Dermis microvascular lymphatic vessel endothelial cell (primary cell): ENCODE results near the gene TM2D3. TPM values are rescaled to one million over a fixed set of nuclear protein-coding genes. Genes with fewer than 3 reads are reported as not detected.
"Not testable (repeated sequence)": the region's sequence is repeated elsewhere in the genome, so short reads cannot be mapped to it uniquely, and the experiment has no call there.

Source experiments
- DNase-seq, 2 donors: peaks; one replicate each; pipeline versions ENCODE4 v3.0.0 to v3.0.0-alpha.2; 2010; ENCODE audit warnings: low read depth in 2 of 2
- total RNA-seq: library from RNA; depleted of rRNA; stranded (reverse); fragments of >200 nt; gene quantifications from 2 replicates; pipeline ENCODE4 v1.2.1, GENCODE V29; 2014

The TM2D3 gene
- total RNA-seq, 1 donor from 2014 or later, result 31.7 TPM

DNA sequence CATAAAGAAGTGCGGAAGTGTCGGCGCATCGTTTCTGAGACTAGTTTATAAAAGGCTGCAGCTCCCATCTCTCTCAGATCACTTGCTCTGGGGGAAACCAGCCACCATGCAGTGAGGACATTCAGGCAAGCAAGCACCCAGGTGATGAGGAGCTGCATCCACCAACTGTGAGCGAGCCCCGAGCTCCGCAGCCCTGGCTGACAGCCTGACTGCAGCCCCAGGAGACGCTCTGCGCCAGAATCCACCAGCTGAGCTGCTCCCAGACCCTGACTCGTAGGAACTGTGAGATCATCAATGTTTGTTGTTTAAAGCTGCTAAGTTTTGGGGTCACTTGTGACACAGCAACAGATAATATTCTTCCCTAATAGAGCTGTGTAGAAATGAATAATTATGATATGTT, 5.0 kb upstream of the TM2D3 start:
- no peak for DNase-seq

DNA sequence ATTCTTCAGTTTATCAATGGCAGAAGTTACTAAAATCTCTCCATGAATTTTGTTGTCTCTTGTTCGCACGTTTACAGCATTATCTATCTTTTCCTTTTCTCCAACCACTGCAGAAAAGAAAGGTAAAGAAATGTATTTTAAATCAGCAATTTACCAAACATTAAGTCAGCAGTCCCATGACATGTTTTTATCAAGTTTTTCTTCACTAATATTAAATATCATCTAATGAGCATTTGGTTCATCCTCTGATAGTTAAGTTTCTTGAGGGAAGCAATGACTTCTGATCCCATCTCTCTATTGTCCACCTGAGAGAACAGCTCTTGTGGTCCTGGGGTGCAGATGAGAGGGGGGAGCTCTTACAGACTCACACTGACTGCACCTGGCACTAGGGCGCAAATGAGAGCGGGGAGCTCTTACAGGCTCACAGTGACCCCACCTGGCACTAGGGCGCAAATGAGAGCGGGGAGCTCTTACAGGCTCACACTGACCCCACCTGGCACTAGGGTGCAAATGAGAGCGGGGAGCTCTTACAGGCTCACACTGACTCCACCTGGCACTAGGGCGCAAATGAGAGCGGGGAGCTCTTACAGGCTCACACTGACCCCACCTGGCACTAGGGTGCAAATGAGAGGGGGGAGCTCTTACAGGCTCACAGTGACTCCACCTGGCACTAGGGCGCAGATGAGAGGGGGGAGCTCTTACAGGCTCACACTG, 2.6 kb upstream of the TM2D3 start:
- DNase-seq, result not testable (repeated sequence)

DNA sequence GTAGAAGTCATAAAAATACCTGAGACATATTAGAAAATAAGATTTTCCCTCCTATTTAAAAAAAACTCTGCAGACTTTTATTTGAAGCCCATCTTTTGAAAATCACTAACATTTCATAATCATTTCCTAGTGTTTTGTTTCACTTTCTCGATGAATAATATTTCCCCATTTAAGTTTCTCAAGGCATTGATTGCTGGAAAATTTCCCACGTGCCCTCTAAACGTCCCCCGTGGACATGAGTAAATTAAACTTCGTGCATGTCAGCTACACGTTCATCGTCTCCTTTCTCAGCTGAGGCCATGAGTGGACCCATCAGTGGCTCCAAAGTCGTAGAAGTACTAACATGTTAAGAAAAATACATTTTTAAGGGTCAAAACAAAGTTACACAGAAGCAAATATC, 2.0 kb upstream of the TM2D3 start:
- no peak for DNase-seq

DNA sequence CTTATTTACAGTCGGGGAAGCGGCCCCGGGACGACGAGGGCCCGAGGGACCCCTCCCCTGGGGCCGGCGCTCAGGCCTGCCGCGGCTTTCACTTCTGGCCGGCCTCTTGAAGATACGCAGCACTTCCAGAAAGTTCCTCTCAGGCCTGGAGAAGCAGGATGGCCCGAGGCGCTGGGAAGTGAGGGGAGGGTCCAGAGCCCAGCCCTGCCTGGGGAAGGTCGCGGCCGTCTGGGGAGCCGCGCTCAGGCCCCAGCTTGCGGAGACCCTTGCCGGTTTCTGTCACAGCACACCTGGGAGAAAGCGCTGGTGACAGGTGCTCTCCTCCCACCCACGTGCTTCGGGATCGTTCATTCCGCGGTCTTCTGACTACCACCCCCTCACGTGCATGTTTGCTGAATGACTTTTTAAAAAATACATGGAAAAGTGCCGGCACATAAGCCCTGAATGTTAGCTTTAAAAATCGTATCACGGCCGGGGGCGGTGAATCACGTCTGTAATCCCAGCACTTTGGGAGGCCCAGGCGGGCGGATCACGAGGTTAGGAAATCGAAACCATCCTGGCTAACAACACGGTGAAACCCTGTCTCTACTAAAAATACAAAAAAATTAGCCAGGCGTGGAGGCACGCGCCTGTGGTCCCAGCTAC, 727 bp upstream of the TM2D3 start:
- DNase-seq, result no peak

DNA sequence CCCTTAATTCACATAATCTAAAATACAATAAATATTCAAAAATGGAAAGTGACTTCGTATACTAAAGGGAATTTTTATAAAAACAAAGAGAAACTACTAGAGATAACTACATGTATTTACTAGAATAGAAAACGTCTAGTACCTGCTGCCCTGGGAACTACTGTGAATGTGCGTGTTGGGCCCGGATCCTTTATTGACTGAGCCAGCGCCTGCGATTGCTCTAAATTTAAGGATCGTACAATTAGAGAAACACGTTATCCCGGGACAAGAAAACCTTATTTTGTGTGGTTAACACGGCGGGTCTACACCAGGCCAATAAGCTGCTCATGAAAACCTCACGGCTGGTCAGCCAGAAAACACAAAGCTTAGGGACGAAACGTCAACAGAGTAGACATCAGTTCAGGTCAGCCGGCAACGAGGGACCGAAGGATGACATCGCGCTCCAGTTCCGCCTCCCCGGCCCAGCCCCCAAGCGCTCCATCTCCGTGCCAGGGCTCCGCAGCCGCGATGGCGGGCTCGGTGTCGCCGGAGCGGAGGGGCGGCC, 555 bp downstream of the TM2D3 start:
- DNase-seq, result peak in 1 of 2 donors; percentile 64

DNA sequence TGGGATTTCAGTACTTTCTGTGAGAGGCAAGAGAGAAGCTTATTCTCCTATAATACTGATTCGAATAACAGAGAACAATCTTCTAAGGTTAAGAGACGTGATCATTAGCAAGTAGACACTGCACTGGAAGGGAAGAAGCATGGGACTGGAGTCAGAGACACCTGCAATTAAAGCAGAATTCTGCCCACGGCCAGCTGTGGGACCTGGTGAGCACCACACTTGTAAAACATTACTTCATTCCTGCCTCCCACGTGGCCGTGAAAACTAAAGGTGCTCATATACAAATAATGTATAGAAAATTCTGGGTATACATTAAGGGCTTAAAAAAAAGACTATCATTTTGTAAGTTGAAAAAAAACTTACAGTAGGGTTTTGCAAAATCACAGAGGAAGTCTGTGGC, 2.0 kb downstream of the TM2D3 start:
- no peak for DNase-seq

DNA sequence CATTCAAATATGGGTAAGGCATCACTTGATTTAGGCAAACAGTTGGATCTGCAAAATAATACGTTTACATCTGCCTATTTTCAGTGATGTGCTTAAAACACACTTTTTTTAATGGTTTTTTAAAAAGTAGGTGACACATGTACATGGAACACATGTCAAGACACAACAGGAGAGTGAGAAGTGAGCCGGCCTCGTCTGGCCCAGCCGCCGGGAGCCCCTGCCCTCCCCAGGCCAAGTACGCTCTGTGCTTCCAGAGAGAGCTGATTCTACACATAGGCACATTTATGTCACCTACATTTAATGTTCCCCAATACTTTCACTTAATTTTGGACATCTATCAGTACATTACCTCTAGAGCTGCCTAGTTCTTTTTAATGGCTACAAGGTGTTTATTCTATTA, 3.8 kb downstream of the TM2D3 start:
- DNase-seq, result no peak

DNA sequence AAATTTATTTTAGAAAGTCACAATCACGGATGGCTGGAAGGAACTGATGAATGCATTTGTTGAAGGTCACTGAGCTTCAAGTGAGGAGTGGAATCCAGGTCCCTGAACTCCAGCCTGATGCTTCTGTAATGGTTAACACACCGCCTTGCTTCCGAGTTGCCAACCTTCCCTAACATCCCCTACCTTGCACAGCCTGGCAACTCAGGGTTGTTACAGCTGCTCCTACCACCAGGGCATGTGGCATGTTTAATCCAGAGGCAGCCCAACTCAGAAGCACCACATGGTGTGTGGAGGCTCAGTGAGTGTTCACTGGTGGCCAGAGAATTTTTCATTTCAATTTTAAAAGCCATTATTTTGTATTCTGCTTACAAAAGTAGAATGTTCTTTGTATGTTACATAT, 4.9 kb downstream of the TM2D3 start:
- DNase-seq, result no peak

DNA sequence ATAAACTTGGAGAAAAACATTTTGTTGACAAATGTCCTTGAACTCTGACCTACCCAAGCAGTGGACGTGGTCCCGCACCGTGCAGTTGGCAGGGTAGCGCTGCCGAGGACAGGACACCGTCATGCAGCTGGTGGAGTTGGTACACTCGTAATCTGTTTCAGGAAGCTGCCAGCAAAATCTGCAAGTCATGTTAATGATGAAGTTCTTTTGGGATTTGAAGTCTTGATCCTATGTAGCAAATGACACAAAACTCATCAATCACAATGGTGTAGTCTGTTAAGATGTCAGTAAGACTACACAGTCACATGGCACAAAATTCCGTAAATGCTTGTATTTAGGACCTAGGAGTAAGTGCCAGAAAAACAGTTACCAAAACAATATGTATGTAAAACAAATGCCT, 5.5 kb downstream of the TM2D3 start:
- DNase-seq, result no peak

DNA sequence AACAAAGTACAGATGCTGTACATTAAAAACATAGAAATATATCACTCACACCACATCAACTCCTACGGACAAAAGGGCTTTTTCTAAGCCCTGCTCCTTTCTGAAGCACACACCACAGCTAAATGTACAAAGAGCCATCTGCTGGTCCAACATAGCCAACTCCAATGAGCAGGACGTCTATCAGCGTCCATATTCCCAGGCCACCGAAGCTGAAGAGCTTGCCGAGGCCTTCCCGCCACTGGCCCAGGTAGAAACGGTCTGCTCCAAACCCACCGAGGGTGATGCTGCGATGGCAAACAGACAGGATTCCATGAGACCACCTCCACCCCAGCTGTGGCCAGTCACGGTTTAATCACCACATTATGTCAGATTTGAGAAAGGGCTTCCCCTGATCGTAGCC, 9.8 kb downstream of the TM2D3 start:
- peak in 1 of 2 donors; percentile 60 for DNase-seq

DNA sequence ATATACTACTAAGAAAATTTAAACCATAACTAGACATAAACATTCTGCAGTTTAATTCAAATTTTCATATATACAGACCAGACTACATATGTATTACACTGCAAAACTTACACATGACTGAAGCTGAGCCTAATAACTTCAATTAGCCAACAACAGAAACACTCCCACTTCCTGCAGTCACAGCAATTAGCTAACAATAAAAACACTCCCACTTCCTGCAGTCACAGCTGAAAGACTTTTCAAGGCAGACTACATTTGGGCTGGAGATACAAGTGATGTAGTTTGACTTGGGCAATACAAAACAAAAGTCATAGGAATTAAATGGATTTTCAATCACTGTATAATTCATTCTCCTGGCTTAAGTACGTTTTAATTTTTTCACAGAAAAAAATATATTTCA, 10.3 kb downstream of the TM2D3 start:
- peak; percentile 72 to 90 for DNase-seq

DNA sequence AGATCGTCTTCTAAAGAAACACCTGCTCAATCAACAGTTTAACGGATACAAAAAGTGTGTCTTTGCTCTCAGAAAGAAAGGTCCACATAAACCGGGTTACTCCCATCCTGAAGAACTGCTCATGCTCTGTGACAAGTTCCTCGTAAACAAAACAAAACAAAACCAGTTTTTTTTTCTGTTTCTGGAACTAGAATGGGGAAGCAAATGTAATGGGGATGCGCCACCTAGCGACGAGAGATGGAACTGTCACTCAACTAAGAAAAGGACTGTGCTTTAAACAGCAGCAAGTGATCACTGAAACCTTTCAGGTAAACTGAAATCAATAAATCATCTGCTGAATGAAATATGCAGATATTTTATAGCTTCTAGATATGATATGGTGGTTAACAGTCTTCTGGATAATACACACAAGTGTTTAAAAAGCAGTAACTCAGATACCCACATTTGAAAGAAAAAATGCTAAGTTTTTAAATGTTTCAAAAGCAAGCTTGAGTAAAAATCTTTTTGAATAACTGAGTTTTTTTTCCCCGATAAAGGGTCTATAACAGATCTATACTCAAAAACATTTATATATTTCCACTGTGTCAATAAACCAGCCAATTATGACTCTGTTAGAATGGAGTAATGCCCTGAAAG, 10.9 kb downstream of the TM2D3 start:
- DNase-seq, result peak; percentile 74 to 82

DNA sequence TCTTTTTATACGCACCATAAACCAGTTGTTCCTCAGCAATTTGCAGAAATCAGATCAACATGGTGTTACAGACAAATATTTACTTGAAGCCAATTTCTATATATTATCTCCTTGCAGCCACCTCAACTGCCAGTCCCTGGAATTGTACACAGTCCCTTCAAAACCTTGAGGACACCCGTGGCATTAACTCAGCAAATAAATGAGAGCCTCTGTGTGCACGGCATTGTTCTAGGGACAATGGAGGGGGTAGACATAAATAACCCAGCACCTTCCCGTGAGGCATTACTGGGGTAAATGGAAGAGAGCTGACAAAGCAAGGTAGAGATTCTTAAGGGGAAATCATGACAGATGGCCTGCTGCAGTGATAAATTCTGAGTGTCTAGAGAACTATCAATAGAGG, 12.5 kb downstream of the TM2D3 start:
- DNase-seq, result no peak

DNA sequence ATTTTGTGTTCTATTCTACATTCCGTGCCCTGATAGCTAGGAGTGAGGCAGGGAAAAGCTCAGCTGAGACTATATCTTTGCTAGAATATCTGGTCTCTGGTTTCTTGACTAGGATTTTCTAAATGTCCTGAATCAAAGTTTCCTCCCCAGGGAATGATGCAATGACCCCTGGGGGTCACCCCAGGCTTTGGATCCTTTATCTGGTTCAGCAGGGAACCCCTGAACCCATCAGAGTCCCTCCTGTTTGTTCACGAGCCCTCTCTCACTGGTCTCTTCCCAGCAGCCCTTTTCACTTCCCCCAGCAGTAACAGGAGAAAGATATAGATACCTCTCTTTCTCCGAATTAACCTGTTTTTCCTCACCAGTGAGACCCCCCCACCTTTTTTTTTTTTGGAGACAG, 14.3 kb downstream of the TM2D3 start:
- no peak for DNase-seq

DNA sequence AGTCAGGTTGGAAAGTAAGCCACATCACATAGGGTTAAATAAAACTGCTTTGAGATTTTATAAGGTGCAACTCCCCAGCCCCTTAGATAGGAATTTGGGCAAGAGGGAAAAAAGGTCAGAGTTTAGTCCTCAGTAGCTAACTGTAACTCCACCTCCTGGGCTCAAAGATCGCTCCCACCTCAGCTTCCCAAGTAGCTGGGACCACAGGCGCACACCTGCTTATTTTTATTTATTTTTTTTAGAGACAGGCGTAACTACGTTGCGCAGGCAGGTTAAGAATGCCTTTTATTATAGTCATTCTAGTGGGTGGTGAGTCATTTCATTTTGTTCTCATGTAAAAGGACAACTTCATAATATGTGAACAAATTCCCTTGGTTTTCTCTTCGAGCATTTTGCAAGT, 14.7 kb downstream of the TM2D3 start:
- no peak for DNase-seq

DNA sequence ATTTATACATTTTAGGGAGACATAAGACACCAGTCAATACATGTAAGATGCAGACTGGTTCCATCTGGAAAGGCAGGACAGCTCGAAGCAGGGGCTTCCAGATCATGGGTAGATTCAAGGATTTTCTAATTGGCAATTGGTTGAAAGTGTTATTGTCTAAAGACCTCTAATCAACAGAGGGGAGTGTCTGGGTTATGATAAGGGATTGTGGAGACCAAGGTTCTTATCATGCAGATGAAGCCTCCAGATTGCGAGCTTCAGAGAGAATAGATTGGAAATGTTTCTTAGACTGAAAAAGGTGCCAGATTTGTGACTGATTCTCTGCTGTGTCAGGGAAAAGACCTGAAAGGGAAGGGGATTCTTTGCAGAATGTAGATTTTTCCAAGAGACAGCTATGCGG, 15.1 kb downstream of the TM2D3 start:
- no peak for DNase-seq

DNA sequence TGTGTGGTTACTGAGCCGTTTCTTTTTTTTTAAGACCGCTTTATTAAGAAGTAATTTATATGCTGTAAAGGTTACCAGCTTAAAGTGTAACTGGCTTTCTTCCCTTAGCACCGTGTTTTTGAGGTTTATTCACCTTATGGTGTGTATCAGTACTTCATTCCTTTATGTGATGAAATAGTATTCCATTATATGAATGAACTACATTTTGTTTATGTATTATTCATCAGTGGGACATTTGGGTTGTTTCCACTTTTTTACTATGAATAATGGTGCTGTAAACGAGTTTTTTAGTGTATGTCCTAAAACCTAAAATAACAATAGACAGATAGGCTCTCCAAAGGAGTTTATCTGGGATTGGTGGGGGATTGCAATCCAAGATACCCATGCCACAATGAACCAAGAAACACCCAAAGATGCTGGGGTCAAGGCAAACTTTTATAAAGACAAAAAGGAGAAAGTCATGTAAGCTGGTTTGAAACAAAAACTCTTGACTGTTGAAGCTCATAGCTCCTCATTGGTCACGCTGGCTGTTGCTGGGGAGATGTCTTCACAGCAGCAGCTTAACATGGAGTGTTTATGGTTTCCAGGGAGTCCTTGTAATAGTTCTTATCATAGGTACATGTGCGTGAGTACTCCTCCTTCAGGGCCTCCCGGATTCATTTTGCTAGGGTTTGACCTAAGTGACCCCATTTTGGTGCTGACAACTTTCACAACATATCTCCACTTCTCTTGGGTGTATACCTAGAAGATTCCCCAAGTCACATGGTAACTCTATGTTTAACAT, 16.0 kb downstream of the TM2D3 start:
- DNase-seq, result no peak

DNA sequence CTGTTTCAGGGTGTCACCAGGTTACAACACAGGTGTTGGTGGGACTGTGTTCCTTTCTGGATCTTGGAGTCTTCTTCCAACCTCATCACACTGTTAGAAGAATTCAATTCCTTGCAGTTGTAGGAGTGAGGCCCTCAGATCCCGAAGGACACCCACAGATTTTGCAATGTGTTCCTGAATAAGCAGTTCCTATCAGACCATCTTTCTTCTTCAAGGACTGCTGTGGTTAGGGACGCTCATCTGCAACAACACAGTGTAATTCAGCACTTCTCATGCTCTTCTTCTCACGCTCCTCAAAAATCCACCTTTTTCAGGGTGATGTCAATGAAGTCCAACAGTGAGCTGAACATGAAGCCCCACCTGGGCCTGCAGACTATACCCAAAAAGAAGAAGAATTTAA, 18.8 kb downstream of the TM2D3 start:
- no peak for DNase-seq

DNA sequence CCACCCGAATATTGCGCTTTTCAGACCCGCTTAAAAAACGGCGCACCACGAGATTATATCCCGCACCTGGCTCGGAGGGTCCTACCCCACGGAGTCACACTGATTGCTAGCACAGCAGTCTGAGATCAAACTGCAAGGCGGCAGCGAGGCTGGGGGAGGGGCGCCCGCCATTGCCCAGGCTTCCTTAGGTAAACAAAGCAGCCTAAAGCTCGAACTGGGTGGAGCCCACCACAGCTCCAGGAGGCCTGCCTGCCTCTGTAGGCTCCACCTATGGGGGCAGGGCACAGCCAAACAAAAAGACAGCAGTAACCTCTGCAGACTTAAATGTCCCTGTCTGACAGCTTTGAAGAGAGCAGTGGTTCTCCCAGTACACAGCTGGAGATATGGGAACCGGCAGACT, 25.5 kb downstream of the TM2D3 start:
- DNase-seq, result not testable (repeated sequence)

DNA sequence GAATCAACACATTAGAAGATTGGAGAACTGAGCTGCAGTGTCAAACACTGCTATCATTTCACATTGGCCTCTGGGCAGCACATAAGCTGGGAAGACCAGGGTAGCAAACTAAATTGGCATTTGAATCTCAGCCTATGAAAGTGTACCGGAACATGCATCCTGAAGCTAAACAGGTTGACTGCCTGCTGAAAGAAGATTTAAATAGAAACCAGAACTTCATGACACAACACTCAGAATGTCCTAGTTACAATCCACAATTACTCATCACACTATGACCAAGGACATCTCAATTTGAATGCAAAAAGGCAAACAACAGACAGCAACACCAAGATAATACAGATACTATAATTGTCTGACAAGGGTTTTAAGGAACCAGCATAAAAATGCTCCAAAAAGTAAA, 26.2 kb downstream of the TM2D3 start:
- no peak for DNase-seq

DNA sequence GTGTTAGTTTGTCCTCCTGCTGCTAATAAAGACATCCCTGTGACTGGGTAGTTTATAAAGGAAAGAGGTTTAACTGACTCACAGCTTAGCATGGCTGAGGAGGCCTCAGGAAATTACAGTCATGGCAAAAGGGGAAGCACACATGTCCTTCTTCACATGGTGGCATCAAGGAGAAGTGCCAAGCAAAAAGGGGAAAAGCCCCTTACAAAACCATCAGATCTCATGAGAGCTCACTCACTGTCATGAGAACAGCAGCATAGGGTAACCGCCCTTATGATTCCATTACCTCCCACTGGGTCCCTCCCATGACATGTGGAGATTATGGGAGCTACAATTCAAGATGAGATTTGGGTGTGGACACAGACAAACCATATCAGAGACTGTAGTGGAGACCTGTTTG, 27.0 kb downstream of the TM2D3 start:
- no peak for DNase-seq
